Cerebellar cortex (tissue), 1 donor: ENCODE data around the gene SH3BP5.
A peak's percentile ranks its signal among the peaks of the same experiment; 100 is the strongest.

Source experiments
- DNase-seq: peaks from one replicate; pipeline ENCODE4 v3.0.0-alpha.2; 2015; ENCODE audit warnings: low spot score

SH3BP5 gene

DNA sequence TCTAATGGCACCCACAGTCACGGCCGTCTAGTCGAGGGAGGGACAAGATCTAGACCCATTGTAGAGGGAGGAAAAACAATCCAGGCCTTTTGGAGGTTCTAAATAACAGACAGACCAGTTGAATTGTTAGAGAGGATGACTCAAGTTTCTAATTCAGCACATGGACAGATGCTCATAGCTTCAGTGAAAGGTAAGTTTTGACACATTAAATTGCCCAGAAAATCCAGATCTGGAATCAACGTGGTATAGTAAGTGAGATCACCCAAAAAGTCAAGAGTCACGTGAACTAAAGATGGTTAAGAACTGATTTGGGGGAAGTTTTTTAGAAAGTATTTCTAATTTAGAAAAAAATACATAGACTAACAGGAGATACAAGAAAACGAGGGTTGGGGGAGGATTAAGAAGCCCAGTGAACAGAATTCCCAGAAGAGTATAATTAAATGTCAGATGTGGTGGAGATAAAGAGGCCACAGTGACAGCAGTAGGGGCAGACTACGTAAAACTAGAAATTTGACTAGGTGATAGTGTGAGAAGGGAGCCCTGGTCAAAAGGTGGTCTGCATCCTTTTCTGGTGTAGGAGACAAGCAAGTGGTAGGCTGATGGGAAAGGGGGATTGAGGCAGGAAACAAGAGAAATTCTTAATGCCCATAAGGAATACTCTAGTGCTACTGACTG, 79.2 kb downstream of the SH3BP5 start:
- no peak for DNase-seq

DNA sequence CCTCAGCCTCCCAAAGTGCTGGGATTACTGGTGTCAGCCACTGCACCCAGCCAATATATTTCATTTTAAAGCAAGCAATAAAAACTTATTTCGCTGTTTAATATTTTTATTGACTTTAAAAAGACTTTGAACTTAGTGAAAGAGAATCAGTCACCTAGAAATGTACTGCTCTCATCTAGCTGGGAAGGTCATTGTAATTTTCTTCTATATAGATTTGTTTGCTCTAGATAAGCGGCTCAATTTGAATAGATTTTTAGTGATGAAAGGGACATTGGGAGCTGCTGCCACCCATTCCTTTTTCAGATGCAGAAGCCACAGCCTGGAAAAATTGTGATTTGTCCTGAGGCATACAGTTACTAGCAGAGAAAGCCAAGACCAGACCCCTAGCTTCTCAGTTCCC, 86.2 kb downstream of the SH3BP5 start:
- DNase-seq, result no peak

DNA sequence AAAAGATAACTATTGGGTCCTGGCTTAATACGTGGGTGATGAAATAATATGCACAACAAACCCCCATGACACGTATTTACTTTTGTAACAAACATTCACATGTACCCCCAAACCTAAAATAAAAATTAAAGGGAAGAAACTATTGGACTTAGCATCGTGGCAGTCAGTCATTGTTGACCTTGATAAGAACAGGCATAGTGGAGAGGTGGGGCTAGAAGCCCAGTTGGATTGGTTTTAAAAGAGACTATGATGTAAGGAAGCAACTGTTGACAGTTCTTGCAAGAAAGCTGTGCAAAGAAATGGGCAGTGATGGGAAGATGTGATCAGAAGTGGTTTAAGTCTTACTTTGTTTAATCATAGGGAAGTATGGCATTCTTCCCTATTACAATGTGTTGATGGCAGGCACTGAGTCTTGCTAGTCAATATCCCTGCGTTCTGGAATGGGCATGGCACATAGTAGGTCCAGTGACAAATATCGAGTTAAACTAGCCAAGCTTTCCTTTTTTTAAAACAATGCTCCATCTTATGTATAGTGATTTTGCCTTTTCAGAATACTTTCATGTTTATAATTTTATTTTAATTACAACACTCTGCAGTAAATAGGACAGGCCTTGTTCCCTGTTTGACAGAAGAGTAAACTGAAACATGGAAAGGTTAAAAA, 88.4 kb downstream of the SH3BP5 start:
- DNase-seq, result no peak

DNA sequence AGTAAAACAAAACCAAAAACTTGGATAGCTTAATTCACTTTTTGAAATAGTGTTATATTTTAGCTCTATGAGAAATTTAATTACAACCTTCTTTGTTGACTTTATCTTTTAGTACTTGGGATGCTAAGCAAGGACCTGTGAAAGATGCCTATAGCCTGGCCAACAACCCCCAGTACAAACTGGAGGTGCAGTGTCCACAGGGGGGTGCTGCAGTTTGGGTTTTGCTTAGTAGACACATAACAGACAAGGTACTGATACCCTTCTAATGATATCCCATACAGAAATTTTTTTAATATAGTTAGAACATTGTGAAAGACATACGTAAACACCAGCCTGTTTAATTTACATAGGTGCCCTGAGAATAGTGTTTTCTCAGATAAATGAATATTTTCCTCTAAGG, 91.0 kb downstream of the SH3BP5 start:
- DNase-seq, result peak; percentile 69

DNA sequence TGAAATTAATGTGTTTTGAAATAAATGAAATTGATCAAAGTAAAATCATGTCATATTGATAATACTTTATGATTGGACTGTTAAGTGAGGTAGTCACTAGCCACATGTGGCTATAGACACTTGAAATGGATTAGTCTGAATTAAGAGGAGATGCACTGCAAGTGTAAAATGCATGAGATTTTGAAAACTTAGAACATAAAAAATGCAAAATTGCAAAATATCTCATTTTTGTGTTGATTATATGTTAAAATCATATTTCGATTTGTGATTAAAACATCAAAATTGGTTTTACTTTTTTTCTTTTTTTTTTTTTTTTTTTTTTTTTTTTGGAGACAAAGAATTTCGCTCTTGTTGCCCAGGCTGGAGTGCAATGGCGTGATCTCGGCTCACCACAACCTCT, 103.1 kb downstream of the SH3BP5 start:
- DNase-seq, result no peak

DNA sequence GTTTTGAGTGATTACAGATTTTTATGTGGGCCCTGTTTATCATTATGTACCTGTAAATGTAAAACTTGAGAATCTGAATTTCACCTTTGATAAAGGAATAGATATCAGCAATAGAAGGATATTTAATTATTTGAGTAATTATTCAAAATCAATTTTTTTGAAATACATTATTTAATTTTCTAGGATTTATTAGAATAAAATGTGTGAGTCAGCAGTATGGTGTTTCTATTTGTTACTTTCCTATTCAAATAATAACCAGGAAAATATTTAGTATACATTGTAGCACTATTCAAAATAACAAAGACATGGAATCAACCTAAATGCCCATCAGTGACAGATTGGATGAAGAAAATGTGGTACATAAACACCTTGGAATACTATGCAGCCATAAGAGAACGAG, 104.2 kb downstream of the SH3BP5 start:
- DNase-seq, result no peak

DNA sequence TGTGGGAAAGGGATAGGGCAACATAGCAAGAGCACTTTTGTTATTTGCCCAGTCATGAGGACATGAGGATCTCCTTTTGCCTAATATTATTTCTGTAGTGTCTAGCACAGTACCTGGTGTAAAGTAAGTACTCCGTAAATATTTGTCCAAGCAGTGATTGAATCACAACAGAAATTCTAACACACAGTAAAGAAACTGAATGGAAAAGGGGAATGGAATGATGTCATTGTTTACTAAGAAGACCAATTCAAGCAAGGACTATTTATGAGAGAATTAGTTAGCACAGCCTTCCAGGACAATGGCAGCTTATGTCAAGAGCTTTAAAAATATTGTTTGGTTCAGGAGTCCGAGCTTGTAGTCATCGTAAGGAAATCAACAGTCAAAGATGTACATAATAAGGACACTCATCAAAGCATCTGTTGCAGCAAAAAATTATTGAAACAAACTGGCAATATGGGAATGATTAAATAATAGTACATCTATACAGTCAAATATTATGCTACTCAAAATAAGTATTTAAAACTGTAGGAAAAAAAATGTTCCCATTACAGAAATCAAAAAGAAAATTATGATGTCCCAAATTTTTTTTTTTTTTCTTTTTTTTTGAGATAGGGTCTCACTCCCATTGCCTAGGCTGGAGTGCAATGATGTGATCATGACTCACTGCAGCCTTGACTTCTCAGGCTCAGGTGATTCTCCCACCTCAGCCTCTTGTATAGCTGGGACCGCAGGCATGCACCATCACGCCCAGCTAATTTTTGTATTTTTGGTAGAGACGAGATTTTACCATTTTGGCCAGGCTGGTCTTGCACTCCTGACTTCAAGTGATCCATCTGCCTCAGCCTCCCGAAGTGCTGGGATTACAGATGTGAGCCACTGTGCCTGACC, 108.5 kb downstream of the SH3BP5 start:
- no peak for DNase-seq

DNA sequence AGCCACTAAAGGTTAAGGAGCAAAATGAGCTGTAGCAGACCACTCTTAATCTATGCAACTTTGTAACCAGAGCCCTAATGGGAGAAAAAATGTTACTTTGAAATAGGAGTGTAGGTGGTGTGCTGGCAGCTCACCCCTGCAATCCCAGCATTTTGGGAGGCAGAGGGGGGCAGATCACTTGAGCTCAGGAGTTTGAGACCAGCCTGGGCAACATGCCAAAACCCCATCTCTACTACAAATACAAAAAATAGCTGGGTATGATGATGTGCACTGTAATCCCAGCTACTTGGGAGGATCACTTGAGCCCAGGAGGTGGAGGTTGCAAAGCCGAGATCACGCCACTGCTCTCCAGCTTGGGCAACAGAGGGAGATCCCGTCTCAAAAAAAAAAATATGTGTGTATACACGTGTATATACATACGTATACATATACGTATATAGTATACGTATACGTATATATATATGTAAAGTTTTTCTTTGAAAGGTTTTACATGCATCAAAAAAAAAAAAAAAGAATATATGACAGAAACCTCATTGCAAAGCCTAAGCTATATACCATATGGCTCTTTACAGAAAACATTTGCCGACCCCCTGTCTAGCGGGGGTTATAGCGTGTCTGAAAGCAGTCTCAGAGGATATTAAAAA, 110.7 kb downstream of the SH3BP5 start:
- DNase-seq, result no peak

DNA sequence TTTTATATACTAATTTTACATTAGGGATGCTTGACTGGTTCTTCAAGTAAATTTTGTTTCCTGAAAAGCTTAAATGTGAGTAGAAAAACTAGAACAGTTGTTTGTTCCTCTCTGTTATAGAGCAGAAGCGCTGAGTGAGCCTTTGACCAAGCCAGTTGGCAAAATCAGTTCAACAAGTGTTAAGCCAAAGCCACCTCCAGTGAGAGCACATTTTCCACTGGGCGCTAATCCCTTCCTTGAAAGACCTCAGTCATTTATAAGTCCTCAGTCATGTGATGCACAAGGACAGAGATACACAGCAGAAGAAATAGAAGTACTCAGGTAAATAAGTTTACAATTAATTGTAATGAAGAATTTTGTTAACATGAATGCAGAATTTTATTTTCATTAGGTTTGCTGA, 111.7 kb downstream of the SH3BP5 start:
- DNase-seq, result no peak

DNA sequence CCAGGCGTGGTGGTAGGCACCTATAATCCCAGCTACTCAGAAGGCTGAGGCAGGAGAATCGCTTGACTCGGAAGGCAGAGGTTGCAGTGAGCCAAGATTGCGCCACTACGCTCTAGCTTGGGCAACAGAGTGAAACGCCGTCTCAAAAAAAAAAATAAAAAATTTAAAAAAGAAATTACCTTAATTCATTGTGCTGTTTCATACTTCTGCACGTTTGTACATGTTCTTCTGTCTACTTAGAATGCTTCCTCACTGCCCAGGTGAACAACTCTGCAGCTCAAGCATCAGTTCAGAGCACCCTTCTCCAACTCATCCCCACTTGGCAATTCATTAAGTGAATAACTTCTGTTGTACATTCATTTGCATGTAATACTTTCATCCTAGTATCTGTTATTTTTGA, 112.3 kb downstream of the SH3BP5 start:
- DNase-seq, result no peak

DNA sequence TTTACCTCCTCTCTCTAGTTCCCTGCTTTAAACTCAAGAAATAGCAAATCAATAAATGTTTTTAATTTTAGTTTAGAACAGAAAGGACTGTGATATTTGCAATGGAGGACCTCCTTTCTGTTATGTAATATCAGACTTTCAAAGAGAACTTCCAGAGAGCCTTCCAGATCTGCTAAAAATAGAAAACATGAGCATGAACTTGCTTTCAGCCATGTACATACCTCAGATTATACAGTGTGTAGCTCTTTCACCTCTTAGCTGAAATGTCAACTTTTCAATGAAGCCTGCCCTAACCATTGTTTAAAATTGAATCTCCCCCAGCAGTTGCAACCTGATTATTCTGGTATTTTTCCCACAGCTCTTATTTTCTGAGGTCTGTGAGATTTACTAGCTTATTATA, 113.7 kb downstream of the SH3BP5 start:
- no peak for DNase-seq

DNA sequence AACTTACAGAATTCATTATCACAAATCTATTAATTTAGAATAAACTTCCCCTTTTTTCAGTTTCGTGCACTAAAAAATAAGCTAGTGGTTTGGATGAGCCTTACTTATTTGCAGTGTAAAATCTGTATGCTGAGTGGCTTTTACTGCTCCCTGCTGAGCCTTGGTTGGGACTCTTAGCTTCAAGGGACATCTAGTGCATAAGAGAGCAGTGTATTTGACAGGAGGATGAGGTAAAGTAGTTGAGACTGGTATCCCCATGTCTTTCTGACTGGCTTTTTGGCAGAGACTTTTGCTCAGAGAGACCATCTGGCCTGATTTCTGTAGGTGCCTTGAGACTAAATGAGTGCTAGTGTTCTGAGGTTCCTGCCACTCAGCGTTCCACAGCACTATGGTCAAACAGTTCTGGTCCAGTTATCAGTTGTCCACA, 114.5 kb downstream of the SH3BP5 start:
- DNase-seq, result peak; percentile 79

DNA sequence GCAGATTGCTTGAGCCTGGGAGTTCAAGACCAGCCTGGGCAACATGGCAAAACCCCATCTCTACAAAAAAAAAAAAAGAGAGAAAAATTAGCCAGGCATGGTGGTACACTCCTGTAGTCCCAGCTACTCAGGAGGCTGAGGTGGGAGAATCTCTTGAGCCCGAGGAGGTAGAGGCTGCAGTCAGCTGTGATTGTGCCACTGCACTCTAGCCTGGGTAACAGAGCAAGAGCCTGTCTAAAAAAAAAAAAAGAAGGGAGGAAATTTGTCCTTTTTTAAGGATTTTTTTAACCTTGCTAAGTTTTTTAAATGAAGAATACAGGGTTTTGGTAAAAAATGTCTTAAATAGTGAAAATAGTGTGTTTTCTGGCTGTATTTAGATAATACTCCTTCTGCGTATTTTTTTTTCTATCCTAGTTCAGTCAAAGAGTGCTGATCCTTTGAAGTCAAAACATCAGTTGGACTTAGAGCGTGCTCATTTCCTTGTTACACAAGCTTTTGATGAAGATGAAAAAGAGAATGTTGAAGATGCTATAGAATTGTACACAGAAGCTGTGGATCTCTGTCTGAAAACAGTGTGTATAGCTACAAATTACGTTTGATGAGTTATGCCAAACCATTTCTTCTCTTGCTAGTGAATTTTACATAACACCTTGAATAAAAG, 115.2 kb downstream of the SH3BP5 start:
- no peak for DNase-seq

DNA sequence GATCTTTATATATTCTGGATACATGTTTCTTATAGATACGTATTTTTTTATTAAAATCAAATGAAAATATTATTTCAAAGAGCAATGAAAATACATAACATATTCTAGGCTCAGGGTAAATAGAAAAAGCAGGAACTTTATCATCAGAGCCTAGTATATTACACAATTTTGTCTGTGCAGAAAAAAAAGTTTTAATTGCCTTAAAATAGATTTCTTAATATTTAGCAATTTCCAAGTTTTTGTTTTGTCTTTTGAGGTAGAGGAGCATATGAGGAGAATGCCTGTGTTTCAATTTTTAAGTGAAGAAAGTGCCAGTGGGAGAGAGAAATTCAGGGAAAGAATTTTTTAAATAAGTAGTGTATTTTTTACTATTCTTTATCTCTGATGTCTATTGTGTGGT, 115.9 kb downstream of the SH3BP5 start:
- DNase-seq, result no peak

DNA sequence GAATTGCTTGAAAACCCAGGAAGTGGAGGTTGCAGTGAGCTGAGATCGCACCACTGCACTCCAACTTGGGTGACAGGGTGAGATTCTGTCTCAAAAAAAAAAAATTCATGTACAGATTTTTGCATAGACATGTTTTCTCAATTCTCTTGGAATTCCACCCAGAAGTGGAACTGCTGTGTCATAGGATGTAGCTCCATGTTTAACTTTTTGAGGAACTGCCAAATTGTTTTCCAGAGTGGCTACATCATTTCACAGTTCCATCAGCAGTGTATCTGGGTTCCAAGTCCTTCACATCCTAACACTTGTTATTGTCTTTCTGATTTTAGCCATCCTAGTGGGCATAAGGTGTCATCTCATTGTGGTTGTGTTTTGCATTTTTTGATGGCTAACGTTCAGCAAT, 116.4 kb downstream of the SH3BP5 start:
- no peak for DNase-seq

DNA sequence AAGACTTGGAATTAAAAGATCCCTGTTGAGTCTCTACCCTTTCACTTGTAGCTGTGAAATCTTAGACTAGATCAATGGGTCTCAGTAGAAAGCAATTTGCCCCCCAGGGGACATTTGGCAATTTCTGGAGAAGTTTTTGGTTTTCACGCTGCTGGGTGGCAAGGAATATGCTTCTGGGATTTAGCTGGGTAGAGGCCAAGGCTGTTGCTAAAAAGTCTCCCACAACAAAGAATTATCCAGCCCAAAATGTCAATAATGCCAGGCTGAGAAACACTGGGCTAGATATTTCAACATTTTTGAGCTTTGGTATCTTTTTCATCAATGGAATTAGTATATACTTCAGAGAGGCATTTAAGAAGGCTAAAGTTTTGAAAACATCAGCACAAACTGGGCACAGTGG, 117.6 kb downstream of the SH3BP5 start:
- DNase-seq, result no peak

DNA sequence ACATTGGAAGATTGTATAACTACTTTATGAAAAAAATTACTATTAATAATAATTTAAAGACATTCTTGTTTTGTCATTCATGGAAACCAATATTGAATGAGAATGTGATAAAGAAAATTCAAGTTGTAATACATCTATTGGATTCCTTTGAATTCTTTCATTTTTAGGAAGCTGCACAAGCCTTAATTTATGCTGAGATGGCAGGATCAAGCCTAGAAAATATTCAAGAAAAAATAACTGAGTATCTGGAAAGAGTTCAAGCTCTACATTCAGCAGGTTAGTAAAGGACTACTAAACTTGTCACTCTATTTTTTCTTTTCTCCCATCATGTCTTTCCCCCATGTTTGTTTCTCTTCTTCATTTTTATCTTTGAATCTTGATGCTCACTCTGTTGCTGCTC, 120.4 kb downstream of the SH3BP5 start:
- DNase-seq, result no peak

DNA sequence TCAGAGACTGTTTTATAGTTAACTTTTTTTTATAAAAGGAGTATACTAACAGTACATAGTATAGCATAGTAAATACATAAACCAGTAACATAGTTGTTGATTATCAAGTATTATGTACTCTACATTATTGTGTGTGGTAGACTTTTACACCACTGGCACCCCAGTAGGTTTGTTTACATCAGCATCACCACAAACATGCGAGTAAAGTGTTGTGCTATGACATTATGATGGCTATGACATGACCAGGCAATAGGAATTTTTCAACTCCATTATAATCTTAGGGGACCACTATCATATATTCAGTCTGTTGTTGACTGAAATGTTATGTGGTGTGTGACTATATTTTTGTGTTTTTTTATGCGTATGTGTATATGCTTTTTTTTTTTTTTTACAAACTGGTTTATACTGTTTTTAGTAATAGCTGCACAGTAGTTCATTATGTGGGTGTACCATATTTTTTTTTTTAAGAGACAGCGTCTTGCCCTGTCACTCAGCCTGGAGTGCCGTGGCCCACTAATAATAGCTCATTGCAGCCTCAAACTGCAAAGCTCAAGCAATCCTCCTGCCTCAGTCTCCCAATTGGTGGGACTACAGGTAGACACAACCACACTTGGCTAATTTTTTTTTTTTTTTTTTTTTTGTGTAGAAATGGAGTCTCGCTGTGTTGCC, 124.4 kb downstream of the SH3BP5 start:
- DNase-seq, result no peak

DNA sequence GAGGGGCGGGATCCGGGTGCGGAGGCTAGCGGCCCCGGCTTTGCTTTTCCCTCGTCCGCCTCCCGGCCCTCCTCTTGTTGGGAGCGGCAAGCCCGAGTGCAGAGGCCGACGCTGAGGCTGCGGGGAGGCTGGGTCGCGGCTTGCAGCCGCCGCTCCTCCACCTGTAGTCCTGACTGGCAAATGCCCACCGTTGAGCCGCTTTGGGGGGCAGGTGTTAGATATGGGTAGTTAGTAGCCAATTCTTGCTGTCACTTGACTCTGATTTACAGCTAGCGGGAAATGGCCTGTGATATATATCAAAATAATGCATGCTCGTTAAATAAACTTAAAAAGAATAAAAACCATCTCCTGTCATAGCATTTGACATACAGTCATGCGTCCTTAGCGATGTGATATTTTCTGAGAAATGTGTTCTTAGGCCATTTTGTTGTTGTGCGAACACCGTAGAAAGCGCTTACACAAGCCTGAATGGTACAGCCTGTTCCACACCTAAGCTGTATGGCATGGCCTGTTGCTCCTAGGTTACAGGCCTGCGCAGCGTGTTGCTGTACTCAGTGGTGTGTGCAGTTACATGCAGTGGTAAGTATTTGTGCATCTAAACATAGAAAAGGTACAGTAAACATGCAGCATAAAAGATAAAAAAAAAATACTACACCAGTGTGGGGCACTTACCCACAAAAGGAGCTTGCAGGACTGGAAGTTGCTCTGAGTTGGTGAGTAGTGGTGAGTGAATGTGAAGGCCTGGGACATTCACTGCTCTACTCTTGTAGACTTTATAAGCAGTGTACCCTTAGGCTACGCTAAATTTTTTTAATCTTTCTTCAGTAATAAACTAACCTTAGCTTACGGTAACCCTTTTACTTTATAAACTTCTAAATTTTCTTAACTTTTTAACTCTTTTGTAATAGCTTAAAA, 125.5 kb downstream of the SH3BP5 start:
- DNase-seq, result peak; percentile 51

DNA sequence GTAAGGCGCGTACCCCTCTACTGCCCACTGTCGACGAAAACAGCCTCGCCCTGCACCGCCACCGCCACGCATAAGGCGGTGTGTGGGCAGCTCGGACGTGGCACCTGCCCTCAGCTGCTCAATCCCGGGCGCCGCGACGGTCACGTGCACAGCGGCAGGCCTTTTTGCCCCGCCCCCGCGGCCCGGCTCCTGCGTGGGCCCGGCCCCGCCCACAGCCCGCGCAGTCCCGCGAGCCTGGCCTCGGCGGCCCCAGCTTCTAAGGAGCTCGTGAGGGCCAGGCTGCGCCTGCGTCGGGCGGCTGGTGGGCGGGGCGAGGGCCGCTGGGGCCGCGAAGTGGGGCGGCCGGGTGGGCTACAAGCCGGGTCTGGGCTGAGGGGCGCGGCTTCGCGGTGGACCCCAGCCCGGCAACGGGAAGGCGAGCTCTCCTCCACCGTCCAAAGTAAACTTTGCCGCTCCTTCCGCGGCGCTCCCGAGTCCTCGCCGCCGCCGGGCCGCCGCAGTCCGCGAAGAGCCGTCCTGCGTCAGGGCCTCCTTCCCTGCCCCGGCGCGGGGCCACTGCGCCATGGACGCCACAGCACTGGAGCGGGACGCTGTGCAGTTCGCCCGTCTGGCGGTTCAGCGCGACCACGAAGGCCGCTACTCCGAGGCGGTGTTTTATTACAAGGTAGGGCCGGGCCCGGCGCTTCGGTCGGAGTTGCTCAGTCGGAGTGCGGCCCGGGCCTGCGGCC, 126.3 kb downstream of the SH3BP5 start, which contains the start of gene CAPN7:
Gene CAPN7 (plus strand): TSS at position 313 of the 728 bp plus-strand sequence. CDS start 250 bp downstream, at position 563.
- peak; percentile 93 for DNase-seq
